ENCODE data around the gene ABCD3.

DNA sequence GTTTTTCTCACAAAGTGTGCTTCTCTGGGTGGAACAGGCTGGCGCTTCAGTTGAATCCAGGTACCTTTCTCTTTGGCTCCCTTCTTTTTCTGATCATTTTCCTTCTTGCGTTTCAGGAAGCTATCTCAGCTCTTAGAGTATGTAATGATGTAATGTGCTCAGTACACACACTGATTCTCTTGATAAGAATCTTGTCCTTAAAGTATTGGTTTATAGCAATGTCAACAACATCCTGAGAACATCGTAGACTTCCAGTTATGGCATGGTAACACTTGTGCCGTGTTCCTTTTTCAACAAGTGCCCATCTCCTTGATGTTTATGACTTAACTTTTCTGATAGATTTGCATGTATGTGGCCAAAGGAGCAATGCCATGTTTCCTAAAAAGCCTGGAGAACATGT is 11.7 kb upstream of the ABCD3 start:
- TF ChIP-seq SUZ12 (IDR thresholded peaks at IDR 0.05) = no peak
- no peak for TF ChIP-seq SP1 (IDR thresholded peaks at IDR 0.05)
- no peak for TF ChIP-seq FOXM1 (IDR thresholded peaks at IDR 0.05; ENCODE audit: borderline replicate concordance)
- TF ChIP-seq, protein P1, sequence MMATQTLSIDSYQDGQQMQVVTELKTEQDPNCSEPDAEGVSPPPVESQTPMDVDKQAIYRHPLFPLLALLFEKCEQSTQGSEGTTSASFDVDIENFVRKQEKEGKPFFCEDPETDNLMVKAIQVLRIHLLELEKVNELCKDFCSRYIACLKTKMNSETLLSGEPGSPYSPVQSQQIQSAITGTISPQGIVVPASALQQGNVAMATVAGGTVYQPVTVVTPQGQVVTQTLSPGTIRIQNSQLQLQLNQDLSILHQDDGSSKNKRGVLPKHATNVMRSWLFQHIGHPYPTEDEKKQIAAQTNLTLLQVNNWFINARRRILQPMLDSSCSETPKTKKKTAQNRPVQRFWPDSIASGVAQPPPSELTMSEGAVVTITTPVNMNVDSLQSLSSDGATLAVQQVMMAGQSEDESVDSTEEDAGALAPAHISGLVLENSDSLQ (IDR thresholded peaks at IDR 0.05) = no peak
- no peak for TF ChIP-seq NFRKB (IDR thresholded peaks at IDR 0.05)
- TF ChIP-seq FOXA1 (IDR thresholded peaks at IDR 0.05) = no peak
- TF ChIP-seq L3MBTL2 (conservative IDR thresholded peaks at IDR 0.05) = no peak
- TF ChIP-seq BHLHE40 (IDR thresholded peaks at IDR 0.05; ENCODE audit: borderline replicate concordance) = no peak
- TF ChIP-seq FOXK2 (IDR thresholded peaks at IDR 0.05) = no peak
- TF ChIP-seq TARDBP (IDR thresholded peaks at IDR 0.05) = no peak

Measured in HEK293T (cell line).